ENCODE measurements around the gene SNRNP70.
A peak's percentile ranks its signal among the peaks of the same experiment; 100 is the strongest.
"Not testable (repeated sequence)": the region's sequence is repeated elsewhere in the genome, so short reads cannot be mapped to it uniquely, and the experiment has no call there.

The SNRNP70 gene

DNA sequence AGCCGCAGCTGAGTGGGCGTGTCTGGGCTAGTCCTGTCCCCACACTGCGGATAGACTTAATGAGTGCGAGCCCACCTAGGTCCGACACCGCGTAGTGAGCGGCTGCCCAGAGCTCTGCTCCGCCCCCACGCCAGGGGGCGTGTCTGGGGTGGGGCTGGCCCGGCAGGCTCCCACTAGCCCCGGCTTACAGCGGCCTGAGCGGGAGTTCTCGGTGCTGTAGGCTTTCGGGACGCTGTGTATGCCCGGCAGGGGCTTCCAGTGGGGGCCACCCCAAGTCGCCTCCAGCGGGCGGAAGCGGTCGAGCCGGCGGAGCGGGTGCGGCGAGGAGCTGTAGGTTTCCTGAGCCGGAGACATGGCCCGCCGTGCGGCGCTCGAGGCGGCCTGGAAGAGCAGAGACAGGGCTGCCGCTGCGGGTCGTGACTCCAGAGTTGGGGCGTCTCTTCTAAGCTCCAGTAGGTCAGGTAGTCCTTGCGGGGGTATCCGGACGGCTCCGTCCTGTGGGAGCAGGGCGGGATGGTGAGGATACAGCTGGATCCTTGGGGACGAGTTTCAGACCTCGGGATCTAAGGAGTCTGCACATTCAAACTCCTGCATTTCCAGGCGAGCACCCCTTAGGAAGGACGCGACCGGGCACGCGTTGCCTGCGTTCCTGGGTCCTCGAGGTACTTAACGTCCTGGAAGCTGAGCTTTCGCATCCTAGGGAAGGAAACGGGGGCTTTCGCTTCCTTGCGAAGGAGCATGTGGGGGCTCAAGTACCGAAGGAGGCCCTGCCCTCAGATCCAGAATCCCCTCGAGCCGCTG, 28.9 kb upstream of the SNRNP70 start:
- Histone ChIP-seq H3K27me3 (peaks cover 66% of the 10 kb centered on the region), H3K27ac (no peak overlapping the region), H4K20me1 (peaks cover 8% of the 10 kb centered on the region; the same call in 1 of the 2 replicates), H3K4me1 (peaks cover 31% of the 10 kb centered on the region), H3K9ac (no peak overlapping the region), H3K4me2 (peak overlapping the region; percentile 75), H3K4me3 (peak overlapping the region; percentile 60), H3K9me3 (no peaks in the 10 kb centered on the region), H3K36me3 (no peaks in the 10 kb centered on the region)
- no peak for TF ChIP-seq Cebpa-rat (IDR thresholded peaks at IDR 0.05)

- Histone ChIP-seq H3K27me3 (peaks cover 73% of the 10 kb centered on the region), H3K4me1 (peaks cover 31% of the 10 kb centered on the region), H3K4me2 (peak overlapping the region; percentile 75), H3K4me3 (peak overlapping the region; percentile 60)
- not testable (repeated sequence) for H3K36me3 ChIP-seq, H4K20me1 ChIP-seq, H3K27ac ChIP-seq, H3K9me3 ChIP-seq, H3K9ac ChIP-seq
Observed at GRCh38 chr19:49056902-49057596, 28.2 kb upstream of the SNRNP70 start.

GRCh38 chr19:49057636-49058234, 27.5 kb upstream of the SNRNP70 start, which contains the start of gene CGB7:
Gene CGB7, minus strand, starts transcription at chr19:49057749. Its CDS starts 2,374 bp downstream, at chr19:49055375.
- Histone ChIP-seq H3K27ac (no peak within 1 kb of the TSS), H3K9me3 (no peaks in the 10 kb centered on the region), H3K4me2 (peak within 1 kb of the TSS; percentile 75), H4K20me1 (peaks cover 8% of the 10 kb centered on the region; the same call in 1 of the 2 replicates), H3K27me3 (peaks cover 80% of the 10 kb centered on the region), H3K9ac (no peak within 1 kb of the TSS), H3K4me3 (peak within 1 kb of the TSS; percentile 60), H3K36me3 (no peaks in the 10 kb centered on the region), H3K4me1 (peaks cover 31% of the 10 kb centered on the region)
- TF ChIP-seq Cebpa-rat (IDR thresholded peaks at IDR 0.05) = no peak

DNA sequence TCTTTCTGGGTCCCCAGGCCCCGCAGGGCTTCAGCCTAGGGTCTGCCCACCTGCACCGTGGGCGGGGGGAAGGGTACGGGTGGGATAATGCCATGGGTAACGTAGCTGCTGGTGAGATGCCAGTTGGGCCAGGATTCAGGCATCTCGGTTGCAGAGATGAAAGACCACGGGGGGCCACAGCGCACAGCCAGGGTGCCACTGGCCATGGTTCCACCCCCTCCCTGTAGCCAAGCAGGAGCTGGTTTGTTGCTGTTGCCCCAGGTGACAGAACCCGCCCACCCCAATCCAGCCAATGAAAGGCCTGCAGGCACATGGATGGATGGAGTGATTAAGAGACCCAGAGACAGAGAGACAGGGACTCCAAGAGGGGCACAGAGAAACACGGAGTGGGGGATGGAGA, 26.7 kb upstream of the SNRNP70 start:
- H3K27me3 ChIP-seq = peaks cover 89% of the 10 kb centered on the region
- H4K20me1 ChIP-seq = peaks cover 8% of the 10 kb centered on the region; the same call in 1 of the 2 replicates
- no peak overlapping the region for H3K4me3 ChIP-seq
- peaks cover 31% of the 10 kb centered on the region for H3K4me1 ChIP-seq
- H3K9ac ChIP-seq = no peak overlapping the region
- H3K36me3 ChIP-seq = no peaks in the 10 kb centered on the region
- no peak overlapping the region for H3K27ac ChIP-seq
- no peaks in the 10 kb centered on the region for H3K9me3 ChIP-seq
- no peak for TF ChIP-seq Cebpa-rat (IDR thresholded peaks at IDR 0.05)
- 0 out of 2 replicates have a peak overlapping the region, but pooled peaks have one; percentile 34 for H3K4me2 ChIP-seq

DNA sequence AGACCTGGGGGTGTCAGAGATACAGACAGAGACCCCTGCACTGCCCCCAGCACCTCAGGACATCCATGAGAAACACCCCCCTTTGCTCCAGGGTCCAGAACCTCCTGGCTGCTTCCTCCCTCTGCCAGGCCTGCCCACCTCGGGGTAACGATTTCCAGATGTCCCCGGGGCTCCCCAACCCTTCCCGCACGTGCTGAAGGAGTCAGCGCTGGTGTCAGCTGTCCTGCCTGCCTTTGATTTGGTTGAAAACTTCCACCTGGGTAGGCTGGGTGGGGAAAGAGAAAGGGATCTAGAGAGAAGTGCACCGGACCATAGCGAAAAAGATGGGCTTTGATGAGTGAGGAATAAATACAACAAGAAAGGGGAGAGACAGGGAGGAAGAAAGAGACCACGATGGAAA, 26.2 kb upstream of the SNRNP70 start:
- Histone ChIP-seq H4K20me1 (peaks cover 8% of the 10 kb centered on the region; the same call in 1 of the 2 replicates), H3K9me3 (no peaks in the 10 kb centered on the region), H3K9ac (no peak overlapping the region), H3K36me3 (no peaks in the 10 kb centered on the region), H3K4me3 (no peak overlapping the region), H3K4me2 (peak overlapping the region; percentile 34), H3K4me1 (peaks cover 31% of the 10 kb centered on the region), H3K27me3 (peaks cover 93% of the 10 kb centered on the region), H3K27ac (no peak overlapping the region)
- TF ChIP-seq Cebpa-rat (IDR thresholded peaks at IDR 0.05) = no peak

- Histone ChIP-seq H3K4me2 (no peak overlapping the region), H3K36me3 (no peaks in the 10 kb centered on the region), H3K27ac (no peak overlapping the region), H3K27me3 (peaks cover 100% of the 10 kb centered on the region), H3K9ac (no peak overlapping the region), H3K4me3 (no peak overlapping the region), H3K4me1 (peaks cover 28% of the 10 kb centered on the region), H4K20me1 (peaks cover 7% of the 10 kb centered on the region; the same call in 1 of the 2 replicates), H3K9me3 (no peaks in the 10 kb centered on the region)
- no peak for TF ChIP-seq Cebpa-rat (IDR thresholded peaks at IDR 0.05)
Observed at GRCh38 chr19:49061000-49061399, 24.3 kb upstream of the SNRNP70 start.

GRCh38 chr19:49061445-49061844, 23.8 kb upstream of the SNRNP70 start:
- H3K4me2 ChIP-seq = no peak overlapping the region
- H3K9ac ChIP-seq = no peak overlapping the region
- H3K27ac ChIP-seq = no peak overlapping the region
- TF ChIP-seq Cebpa-rat (IDR thresholded peaks at IDR 0.05) = no peak
- no peaks in the 10 kb centered on the region for H3K36me3 ChIP-seq
- H3K27me3 ChIP-seq = peaks cover 100% of the 10 kb centered on the region
- no peaks in the 10 kb centered on the region for H3K9me3 ChIP-seq
- no peak overlapping the region for H3K4me3 ChIP-seq
- peaks cover 24% of the 10 kb centered on the region for H3K4me1 ChIP-seq
- peaks cover 2% of the 10 kb centered on the region; the same call in 1 of the 2 replicates for H4K20me1 ChIP-seq

DNA sequence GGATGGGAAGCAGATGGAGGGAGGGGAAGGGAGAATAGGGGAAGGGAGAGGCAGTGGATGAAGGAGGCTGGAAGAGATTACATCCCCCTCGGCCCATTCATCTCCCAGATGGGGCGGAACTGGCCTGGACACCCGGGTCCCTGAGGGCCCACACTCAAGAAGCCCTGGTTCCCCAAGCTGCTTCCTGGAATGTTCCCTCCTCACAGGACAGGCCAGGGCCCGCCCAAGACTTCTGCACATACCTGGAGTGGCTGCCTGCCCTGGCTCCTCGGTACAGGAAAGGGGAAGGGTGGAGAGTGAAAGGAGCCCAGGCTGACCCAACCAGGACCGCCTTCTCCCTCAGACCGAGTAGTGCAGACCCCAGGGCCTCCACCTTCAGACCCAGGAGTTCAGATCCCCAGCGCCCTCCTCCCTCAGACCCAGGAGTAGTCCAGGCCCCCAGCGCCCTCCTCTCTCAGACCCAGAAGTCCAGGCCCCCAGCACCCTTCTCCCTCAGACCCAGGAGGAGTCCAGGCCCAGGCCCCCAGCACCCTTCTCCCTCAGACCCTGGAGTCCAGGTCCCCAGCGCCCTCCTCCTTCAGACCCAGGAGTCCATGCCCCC, 21.1 kb upstream of the SNRNP70 start:
- H3K4me2 ChIP-seq = peak overlapping the region; percentile 50
- no peaks in the 10 kb centered on the region for H3K9me3 ChIP-seq
- no peak overlapping the region for H3K4me3 ChIP-seq
- no peaks in the 10 kb centered on the region for H4K20me1 ChIP-seq
- peaks cover 98% of the 10 kb centered on the region for H3K27me3 ChIP-seq
- no peak overlapping the region for H3K9ac ChIP-seq
- H3K27ac ChIP-seq = no peak overlapping the region
- no peaks in the 10 kb centered on the region for H3K36me3 ChIP-seq
- TF ChIP-seq Cebpa-rat (IDR thresholded peaks at IDR 0.05) = no peak
- H3K4me1 ChIP-seq = peaks cover 8% of the 10 kb centered on the region

DNA sequence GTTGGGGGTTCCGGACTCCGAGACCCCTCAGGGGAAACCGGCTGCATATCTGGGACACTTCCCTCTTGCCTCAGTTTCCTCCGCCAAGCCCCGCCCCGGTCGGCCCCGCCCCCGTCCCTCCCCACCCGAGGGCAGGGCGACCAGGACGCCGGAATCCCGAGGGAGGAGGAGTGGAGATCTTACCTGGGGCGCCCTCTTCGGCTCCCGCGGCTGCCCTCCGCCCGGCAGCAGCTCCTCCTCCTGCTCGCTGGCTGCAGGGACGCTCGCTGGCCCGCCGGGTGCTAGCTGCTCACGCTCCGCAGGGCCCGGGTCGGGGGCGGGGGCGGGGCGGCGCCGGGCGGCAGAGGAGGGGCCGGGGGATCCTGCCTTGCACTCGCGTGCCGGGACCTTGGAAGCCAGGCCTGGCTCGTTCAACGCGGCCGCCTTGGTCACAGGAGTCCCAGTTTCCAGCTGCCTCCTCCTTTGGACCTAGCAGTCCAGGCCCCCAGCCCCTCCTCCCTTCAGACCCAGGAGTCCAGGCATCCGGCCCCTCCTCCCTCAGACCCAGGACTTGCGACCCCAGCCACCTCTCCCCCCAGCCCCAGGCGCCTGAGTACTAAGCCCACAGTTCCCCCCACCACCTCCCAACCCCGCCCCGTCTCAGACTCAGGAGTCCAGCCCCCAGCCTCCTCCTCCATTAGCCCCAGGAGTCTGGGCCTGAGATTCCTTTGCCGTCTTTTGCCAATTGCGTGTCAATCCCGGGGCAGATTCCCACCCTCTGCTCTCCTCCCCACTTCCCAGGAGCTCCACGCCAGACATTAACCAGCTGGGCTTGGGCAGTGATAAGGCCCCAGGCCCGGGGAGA, 20.3 kb upstream of the SNRNP70 start, which contains the start of gene NTF4:
TSS of gene NTF4 (minus strand) at position 51 of the 844 bp plus-strand sequence. CDS start 2,821 bp downstream, outside the sequence.
- Histone ChIP-seq H3K4me1 (0 out of 2 replicates have a peak, but pooled peaks cover 4% of the 10 kb centered on the region), H3K27ac (no peak within 1 kb of the TSS), H3K4me3 (no peak within 1 kb of the TSS), H3K4me2 (peak within 1 kb of the TSS; percentile 50), H4K20me1 (no peaks in the 10 kb centered on the region), H3K27me3 (peaks cover 90% of the 10 kb centered on the region), H3K9ac (no peak within 1 kb of the TSS), H3K36me3 (no peaks in the 10 kb centered on the region), H3K9me3 (no peaks in the 10 kb centered on the region)
- TF ChIP-seq Cebpa-rat (IDR thresholded peaks at IDR 0.05) = no peak
